ENCODE data around the gene IGSF21.

Gene IGSF21

GRCh38 chr1:18134324-18135046 lies 26.9 kb downstream of the IGSF21 start:
- no peak for TF ChIP-seq TEAD4 (IDR thresholded peaks at IDR 0.05)
- no peak for TF ChIP-seq EGR1 (IDR thresholded peaks at IDR 0.05)
- TF ChIP-seq TAF1 (IDR thresholded peaks at IDR 0.05; ENCODE audit: low read depth), result no peak
- TF ChIP-seq EP300 (IDR thresholded peaks at IDR 0.05; ENCODE audit: borderline replicate concordance), result no peak
- TF ChIP-seq FOXM1 (IDR thresholded peaks at IDR 0.05; ENCODE audit: borderline replicate concordance, low read depth), result no peak
- TF ChIP-seq TCF12 (IDR thresholded peaks at IDR 0.05; ENCODE audit: low read depth), result no peak
- no peak for TF ChIP-seq YY1 (IDR thresholded peaks at IDR 0.05; ENCODE audit: low read depth)
- TF ChIP-seq USF1 (IDR thresholded peaks at IDR 0.05), result no peak
- no peak for TF ChIP-seq MAX (IDR thresholded peaks at IDR 0.05)
- TF ChIP-seq CEBPB (IDR thresholded peaks at IDR 0.05), result no peak
- TF ChIP-seq ZBTB7A (IDR thresholded peaks at IDR 0.05; ENCODE audit: low read depth), result no peak
- no peak for TF ChIP-seq RAD21 (IDR thresholded peaks at IDR 0.05; ENCODE audit: low read depth)
- no peak for TF ChIP-seq NFIC (IDR thresholded peaks at IDR 0.05)

GRCh38 chr1:18137759-18138345 lies 30.3 kb downstream of the IGSF21 start:
- TF ChIP-seq EP300 (IDR thresholded peaks at IDR 0.05; ENCODE audit: borderline replicate concordance) (no peak), EGR1 (IDR thresholded peaks at IDR 0.05) (no peak), MAX (IDR thresholded peaks at IDR 0.05) (no peak), RAD21 (IDR thresholded peaks at IDR 0.05; ENCODE audit: low read depth) (no peak), TCF12 (IDR thresholded peaks at IDR 0.05; ENCODE audit: low read depth) (no peak), CREB1 (IDR thresholded peaks at IDR 0.05; ENCODE audit: low read depth) (no peak), CEBPB (IDR thresholded peaks at IDR 0.05) (no peak), NFIC (IDR thresholded peaks at IDR 0.05) (no peak), REST (IDR thresholded peaks at IDR 0.05; ENCODE audit: low read depth) (no peak)

GRCh38 chr1:18139198-18139981 lies 31.8 kb downstream of the IGSF21 start:
- TF ChIP-seq MAX (IDR thresholded peaks at IDR 0.05) (no peak), TAF1 (IDR thresholded peaks at IDR 0.05; ENCODE audit: low read depth) (no peak), TEAD4 (IDR thresholded peaks at IDR 0.05) (no peak), REST (IDR thresholded peaks at IDR 0.05; ENCODE audit: low read depth) (no peak), ZBTB7A (IDR thresholded peaks at IDR 0.05; ENCODE audit: low read depth) (no peak), EGR1 (IDR thresholded peaks at IDR 0.05) (no peak), FOXM1 (IDR thresholded peaks at IDR 0.05; ENCODE audit: borderline replicate concordance, low read depth) (no peak), CREB1 (IDR thresholded peaks at IDR 0.05; ENCODE audit: low read depth) (no peak), YY1 (IDR thresholded peaks at IDR 0.05; ENCODE audit: low read depth) (no peak), TCF12 (IDR thresholded peaks at IDR 0.05; ENCODE audit: low read depth) (no peak), NFIC (IDR thresholded peaks at IDR 0.05) (no peak), USF1 (IDR thresholded peaks at IDR 0.05) (no peak)

GRCh38 chr1:18140411-18140810 lies 32.8 kb downstream of the IGSF21 start:
- no peak for TF ChIP-seq EP300 (IDR thresholded peaks at IDR 0.05; ENCODE audit: borderline replicate concordance)
- no peak for TF ChIP-seq YY1 (IDR thresholded peaks at IDR 0.05; ENCODE audit: low read depth)
- no peak for TF ChIP-seq NFIC (IDR thresholded peaks at IDR 0.05)
- TF ChIP-seq RAD21 (IDR thresholded peaks at IDR 0.05; ENCODE audit: low read depth), result no peak
- TF ChIP-seq FOXM1 (IDR thresholded peaks at IDR 0.05; ENCODE audit: borderline replicate concordance, low read depth), result no peak
- no peak for TF ChIP-seq MAX (IDR thresholded peaks at IDR 0.05)
- no peak for TF ChIP-seq TAF1 (IDR thresholded peaks at IDR 0.05; ENCODE audit: low read depth)
- no peak for TF ChIP-seq EGR1 (IDR thresholded peaks at IDR 0.05)
- no peak for TF ChIP-seq TCF12 (IDR thresholded peaks at IDR 0.05; ENCODE audit: low read depth)
- no peak for TF ChIP-seq TEAD4 (IDR thresholded peaks at IDR 0.05)
- no peak for TF ChIP-seq ZBTB7A (IDR thresholded peaks at IDR 0.05; ENCODE audit: low read depth)

All from Ishikawa (cell line).